Hepatic stellate cell (primary cell): ENCODE data around the gene SMIM28.
"Not testable (repeated sequence)": the region's sequence is repeated elsewhere in the genome, so short reads cannot be mapped to it uniquely, and the experiment has no call there.

Experiments
- DNase-seq: peaks from one replicate; pipeline ENCODE4 v3.0.0; 2011; ENCODE audit warnings: low spot score

SMIM28 gene

DNA sequence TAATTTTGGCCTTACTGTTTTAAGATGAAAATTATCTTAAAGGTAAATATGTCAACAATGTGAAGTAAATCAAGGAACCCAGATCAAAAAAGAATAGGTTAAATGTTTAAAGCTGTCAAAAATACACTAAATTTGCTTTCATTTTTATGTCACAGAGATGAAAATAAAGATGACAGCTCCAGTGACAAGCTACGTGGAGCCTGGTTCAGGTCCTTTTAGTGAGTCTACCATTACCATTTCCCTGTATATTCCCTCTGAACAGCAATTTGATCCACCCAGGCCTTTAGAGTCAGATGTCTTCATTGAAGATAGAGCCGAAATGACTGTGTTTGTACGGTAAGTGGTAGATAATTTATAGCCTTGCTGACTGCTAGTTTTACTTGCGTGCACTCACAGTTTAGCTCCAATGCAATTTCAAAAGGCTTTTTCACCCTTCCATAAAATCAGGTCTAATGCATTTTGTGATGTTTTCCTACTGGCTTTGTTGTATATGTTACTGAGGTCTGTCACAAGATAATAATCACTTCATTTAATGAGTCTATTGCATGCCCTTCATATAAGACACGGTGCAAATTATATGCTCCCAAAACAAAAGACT, 28.2 kb downstream of the SMIM28 start:
- no peak for DNase-seq

DNA sequence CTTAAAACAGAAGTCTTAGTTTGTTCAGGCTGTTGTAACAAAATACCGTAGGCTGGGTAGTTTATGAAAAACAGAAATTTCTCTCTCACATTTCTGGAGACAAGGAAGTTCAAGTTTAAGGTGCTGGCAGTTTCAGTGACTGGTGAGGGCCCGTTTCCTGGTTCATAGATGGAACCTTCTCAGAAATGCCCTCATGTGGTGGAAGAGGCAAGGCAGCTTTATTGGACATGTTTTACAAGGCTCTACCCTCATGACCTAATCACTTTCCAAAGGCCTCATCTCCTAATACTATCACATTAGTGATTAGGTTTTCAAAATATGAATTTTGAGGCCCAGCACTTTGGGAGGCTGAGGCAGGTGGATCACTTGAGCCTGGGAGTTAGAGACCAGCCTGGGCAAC, 28.7 kb downstream of the SMIM28 start:
- no peak for DNase-seq

GRCh38 chr6:138410048-138410735, 32.5 kb downstream of the SMIM28 start:
- no peak for DNase-seq

GRCh38 chr6:138410972-138411880, 33.5 kb downstream of the SMIM28 start:
- peak; percentile 48 for DNase-seq

DNA sequence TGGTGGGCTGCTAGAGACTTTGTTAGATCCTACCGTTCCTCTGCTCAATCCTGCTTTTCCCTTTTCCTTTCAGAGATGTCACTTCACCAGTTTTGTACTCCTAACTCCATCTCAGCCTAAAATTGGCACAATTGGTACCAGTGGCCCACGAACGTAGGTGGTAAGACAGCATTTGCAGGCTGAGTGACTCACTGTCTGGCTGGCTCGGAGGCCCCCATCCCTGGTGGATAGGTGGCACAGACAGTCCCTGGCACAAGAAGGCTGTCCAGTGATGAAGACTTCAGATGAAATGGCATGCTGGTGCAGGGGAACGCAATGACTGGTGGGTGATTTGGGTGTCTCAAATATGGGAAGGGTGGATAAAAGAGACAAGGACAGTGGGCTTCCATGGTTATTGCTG, 37.4 kb downstream of the SMIM28 start:
- DNase-seq = no peak

DNA sequence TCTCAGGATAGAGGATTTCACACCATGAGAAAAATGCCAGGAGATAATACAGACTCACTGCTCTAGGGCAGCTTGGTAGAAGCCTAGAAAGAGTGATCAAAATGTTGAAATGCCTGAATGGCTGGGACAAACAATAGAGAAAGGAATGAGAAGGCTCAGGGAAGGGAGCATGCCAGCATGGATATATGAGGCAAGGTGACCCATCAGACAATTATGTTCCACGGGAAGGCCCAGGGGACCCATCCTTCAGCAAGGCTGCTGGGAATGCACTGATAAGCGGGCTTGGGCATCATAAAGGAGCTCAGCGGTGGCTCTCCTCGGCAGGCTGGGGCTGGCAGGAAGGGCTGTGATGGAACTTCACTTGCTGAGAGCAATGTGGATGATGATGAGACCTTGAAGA, 38.5 kb downstream of the SMIM28 start:
- no peak for DNase-seq

GRCh38 chr6:138417493-138418117, 39.9 kb downstream of the SMIM28 start:
- DNase-seq = no peak

DNA sequence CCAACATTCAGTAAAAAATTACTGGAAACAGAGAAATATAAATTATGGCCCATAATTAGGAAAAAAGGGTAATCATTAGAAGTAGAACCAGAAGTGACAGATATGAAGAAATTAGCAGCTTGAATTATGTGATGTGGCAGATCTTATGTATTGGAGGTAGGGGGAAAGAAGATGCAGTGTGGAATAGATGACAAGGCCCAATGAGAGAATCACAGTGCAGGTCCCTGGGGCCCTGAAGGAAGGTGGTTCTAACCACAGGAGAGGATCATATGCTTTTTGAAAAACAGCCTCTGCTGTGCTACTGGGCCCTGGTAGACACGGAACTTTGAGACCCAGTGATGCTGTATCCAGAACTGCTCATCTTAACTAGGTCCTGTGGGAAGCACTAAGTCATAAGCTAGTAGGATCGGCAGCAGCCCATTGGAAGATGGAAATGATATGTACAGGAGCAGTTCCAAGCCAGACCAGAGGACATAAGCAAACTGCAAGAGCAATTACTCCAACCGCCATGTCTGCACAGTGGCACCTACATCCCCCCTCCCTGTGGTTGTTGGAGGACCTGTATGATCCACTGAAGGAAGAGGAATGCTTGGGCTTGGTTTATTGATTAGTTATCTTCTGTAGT, 40.5 kb downstream of the SMIM28 start:
- no peak for DNase-seq

- no peak for DNase-seq
These were observed 42.1 kb downstream of the SMIM28 start for GRCh38 chr6:138419766-138420165.

GRCh38 chr6:138420356-138420755, 42.7 kb downstream of the SMIM28 start:
- no peak for DNase-seq

GRCh38 chr6:138421089-138421488, 43.4 kb downstream of the SMIM28 start:
- DNase-seq = no peak

- no peak for DNase-seq
These were observed 43.9 kb downstream of the SMIM28 start for GRCh38 chr6:138421608-138422007.

GRCh38 chr6:138422861-138423260, 45.2 kb downstream of the SMIM28 start:
- DNase-seq = no peak

DNA sequence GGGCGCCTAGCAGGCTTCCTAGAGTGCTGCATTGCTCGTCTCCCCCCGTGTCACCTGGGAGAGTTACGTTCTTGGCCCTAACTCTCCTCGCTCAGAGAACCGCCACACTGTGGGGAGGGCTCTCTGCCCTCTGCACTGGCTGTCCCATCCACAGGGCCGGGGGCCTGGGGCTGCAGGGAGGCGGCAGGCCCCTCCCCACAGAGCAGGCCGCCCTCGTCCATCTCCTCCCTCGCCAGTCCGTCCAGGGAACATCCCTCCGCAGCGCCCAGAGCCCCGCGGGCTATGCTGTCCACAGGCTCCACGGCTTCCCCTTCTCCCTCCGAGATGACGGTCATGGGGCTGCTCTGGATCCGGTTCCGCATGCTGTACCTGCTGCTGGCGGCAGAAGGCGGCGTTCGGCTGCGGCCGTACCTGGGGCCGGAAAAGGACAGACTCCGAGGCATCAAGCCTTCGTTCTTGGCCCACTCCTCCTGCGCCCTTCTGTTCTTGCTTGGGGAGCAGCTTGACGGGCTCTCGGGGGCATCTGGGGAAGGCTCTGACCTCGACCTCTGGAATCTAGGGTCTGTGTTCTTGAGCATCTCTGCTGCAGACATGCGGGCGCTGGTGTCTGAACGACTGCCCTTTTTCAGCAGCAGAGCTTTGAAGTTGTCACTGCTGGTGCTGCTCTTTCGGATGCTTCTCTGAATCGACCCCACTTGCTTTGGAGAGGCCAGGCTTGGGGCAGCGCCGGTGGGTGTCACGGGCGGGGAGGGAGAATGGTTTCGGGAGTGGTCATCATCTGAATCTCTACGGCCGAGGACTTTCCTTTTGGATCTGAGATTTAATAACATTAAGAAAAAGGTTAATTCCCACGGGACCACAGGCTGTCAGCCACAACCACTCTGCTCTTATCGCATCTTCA, 46.5 kb downstream of the SMIM28 start:
- DNase-seq = no peak

DNA sequence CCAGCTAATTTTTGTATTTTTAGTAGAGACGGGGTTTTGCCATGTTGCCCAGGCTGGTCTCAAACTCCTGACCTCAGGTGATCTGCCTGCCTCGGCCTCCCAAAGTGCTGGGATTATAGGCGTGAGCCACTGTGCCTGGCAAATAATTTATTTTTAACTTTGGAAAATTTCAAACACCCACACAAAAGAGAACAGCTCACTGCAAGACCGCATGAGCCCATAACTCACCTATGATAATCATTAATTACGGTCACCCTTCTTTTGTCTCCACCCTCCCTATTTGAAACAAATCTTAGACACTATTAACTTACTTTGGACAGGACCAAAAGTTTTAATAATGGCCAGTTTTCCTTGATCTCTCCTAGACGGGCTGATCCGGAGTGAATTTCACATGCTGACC, 47.6 kb downstream of the SMIM28 start:
- DNase-seq = not testable (repeated sequence)

GRCh38 chr6:138426500-138427123, 48.9 kb downstream of the SMIM28 start:
- no peak for DNase-seq

GRCh38 chr6:138427701-138428100, 50.0 kb downstream of the SMIM28 start:
- DNase-seq = no peak

DNA sequence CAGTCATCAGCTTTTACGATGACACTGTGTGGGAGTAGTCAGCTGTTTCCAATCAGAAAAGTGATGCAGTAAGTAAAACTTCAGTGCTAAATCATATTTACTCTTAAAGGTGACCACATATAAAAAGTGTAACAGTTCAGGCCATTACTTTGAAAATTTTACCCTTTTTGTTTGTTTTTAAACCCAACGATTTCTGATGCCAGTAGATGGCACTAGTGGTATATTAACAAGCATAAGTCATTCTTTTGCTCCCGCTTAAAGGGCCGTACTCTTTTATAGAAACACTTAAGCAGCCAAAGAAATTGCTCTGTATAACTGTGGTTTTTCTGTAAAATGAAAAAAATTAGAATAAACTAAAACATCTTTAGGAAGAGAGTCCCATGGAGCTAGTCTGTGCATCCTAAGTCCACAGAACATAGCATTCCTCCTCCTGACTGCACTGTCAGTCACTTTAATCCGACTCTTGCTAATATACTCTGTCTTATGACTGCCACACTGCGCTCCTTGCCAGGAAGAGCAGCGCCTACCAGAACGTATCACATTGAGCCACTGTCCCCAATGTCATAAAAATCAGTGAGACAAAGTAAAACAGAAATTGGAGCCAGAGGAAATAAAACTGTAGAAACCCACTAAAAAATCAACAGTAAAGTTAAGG, 51.4 kb downstream of the SMIM28 start:
- peak; percentile 58 for DNase-seq

DNA sequence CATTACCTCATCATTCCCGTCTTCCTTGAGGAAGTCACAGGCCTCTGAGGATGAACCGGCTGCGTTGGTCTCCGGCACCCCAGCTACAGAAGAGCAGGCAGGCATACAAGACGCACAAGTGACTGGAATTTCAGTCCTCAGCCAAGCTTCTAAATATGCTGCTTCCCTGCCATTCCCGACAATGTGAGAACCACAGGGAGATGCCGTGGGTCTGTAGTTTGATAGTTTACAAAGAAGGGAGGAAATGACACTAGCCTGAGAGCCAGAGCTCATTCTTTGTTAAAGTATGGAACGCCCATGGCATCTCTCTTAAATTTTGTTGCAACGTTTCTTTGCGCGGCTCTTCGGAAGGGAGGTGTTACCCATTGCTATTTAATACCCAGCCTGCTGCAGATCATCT, 52.1 kb downstream of the SMIM28 start:
- no peak for DNase-seq
